Body of pancreas (tissue), 4 donors: Measurements from ENCODE around the gene ABCC6. TPM values are rescaled to one million over a fixed set of nuclear protein-coding genes. Genes with fewer than 3 reads are reported as not detected.

Experiments used
- ATAC-seq: fragments of 150-250 bp; one replicate; pipeline ENCODE4 v1.9.1; 2016
- DNase-seq, 4 donors: peaks; one replicate each; pipeline ENCODE4 v3.0.0-alpha.2; 2019
- H3K27ac ChIP-seq, 4 donors: fragments of 200-600 bp; sonication (generic); 1 replicate in 3 of 4; 2 replicates in 1 of 4; pipeline versions ENCODE4 v1.5.1 to v1.6.1; 2016 to 2019; ENCODE audit warnings: mild to moderate bottlenecking in 1 of 4, mixed read lengths in 1 of 4, moderate library complexity in 1 of 4
- H3K27me3 ChIP-seq, 2 donors: fragments of 200-600 bp; sonication (generic); one replicate each; pipeline ENCODE4 v1.6.0; 2016; ENCODE audit warnings: mild to moderate bottlenecking in 1 of 2
- H3K36me3 ChIP-seq, 2 donors: fragments of 200-600 bp; sonication (generic); replicated peaks in 1 of 2; 2 replicates each; pipeline ENCODE4 v1.5.1; 2016; ENCODE audit warnings: low read depth in 2 of 2; ENCODE audit not compliant: insufficient read depth in 1 of 2
- H3K4me1 ChIP-seq: fragments of 200-600 bp; sonication (generic); one replicate; pipeline ENCODE4 v1.6.0; 2016
- H3K4me3 ChIP-seq, 2 donors: fragments of 200-600 bp; sonication (generic); 1 replicate in 1 of 2; 2 replicates in 1 of 2; pipeline ENCODE4 v1.5.1; 2016 to 2019
- H3K9me3 ChIP-seq, 3 donors: fragments of 200-600 bp; sonication (generic); 1 replicate in 2 of 3; 2 replicates in 1 of 3; pipeline ENCODE4 v1.5.1; 2016
- CTCF ChIP-seq, 7 experiments: fragments of 450-650 bp in 4 of 7; fragments of 200-600 bp in 3 of 7; sonication (generic) in 3 of 7; IDR thresholded peaks; one replicate each; pipeline ENCODE4 v1.5.1; 2016 to 2019; ENCODE audit warnings: antibody characterized with exemption in 7 of 7
- POLR2A ChIP-seq, 3 donors: fragments of 450-650 bp; IDR thresholded peaks; one replicate each; pipeline ENCODE4 v1.6.1; 2016; ENCODE audit warnings: antibody characterized with exemption in 3 of 3, mild to moderate bottlenecking in 2 of 3
- WGBS, 2 donors: methylation state at CpG; one replicate each; pipeline ENCODE4 v1.1.5; 2017; 5-methylcytosine and 5-hydroxymethylcytosine counted together
- intact Hi-C: fragments of 100-400 bp; cut with DNase I; formaldehyde crosslinking; loops from one replicate; pipeline ENCODE4 v1.15.1; 2023
- total RNA-seq, 2 donors: library from RNA; depleted of rRNA; stranded (reverse); fragments of >200 nt; gene quantifications; one replicate each; pipeline ENCODE4 v1.1.0, GENCODE V29; 2016

The ABCC6 gene
- total RNA-seq, 2 donors from 2014 or later = 19.4 to 45.1 TPM

- no peak overlapping the region for H3K27ac ChIP-seq
- no peak overlapping the region for H3K4me3 ChIP-seq
- ATAC-seq (no peak), DNase-seq (no peak)
- H3K9me3 ChIP-seq = no peaks in the 10 kb centered on the region
- peaks cover 0 to 10% of the 10 kb centered on the region in 2 donors for H3K36me3 ChIP-seq
- H3K4me1 ChIP-seq = peaks cover 18% of the 10 kb centered on the region
- WGBS, 2 donors = 97% methylated on average over 15 of the region's 15 CpGs
- TF ChIP-seq CTCF (IDR thresholded peaks at IDR 0.05) (no peak), POLR2A (IDR thresholded peaks at IDR 0.05) (no peak)
- H3K27me3 ChIP-seq = no peaks in the 10 kb centered on the region
- intact Hi-C loops = no loop called here
These were observed 85.2 kb downstream of the ABCC6 start for GRCh38 chr16:16138034-16138635.

GRCh38 chr16:16137110-16137509, 86.2 kb downstream of the ABCC6 start:
- 74 to 83% methylated on average over 5 to 8 of the region's 8 CpGs for WGBS, 2 donors
- Histone ChIP-seq H3K9me3 (no peaks in the 10 kb centered on the region), H3K27ac (no peak overlapping the region), H3K27me3 (no peaks in the 10 kb centered on the region), H3K36me3 (peaks cover 0 to 10% of the 10 kb centered on the region in 2 donors), H3K4me1 (peaks cover 13% of the 10 kb centered on the region), H3K4me3 (no peak overlapping the region)
- intact Hi-C loops = no loop called here
- no peak for TF ChIP-seq CTCF (IDR thresholded peaks at IDR 0.05)
- no peak for TF ChIP-seq POLR2A (IDR thresholded peaks at IDR 0.05)
- DNase-seq = no peak
- no peak for ATAC-seq

GRCh38 chr16:16136588-16136987, 86.7 kb downstream of the ABCC6 start:
- WGBS, 2 donors = 97 to 98% methylated on average over 6 of the region's 6 CpGs

GRCh38 chr16:16133943-16134604, 89.2 kb downstream of the ABCC6 start:
- Histone ChIP-seq H3K27ac (no peak overlapping the region), H3K27me3 (no peaks in the 10 kb centered on the region), H3K4me3 (no peak overlapping the region), H3K9me3 (no peaks in the 10 kb centered on the region), H3K4me1 (no peaks in the 10 kb centered on the region), H3K36me3 (peaks cover 0 to 9% of the 10 kb centered on the region in 2 donors)
- TF ChIP-seq POLR2A (IDR thresholded peaks at IDR 0.05) (no peak), CTCF (IDR thresholded peaks at IDR 0.05) (no peak)
- 90 to 94% methylated on average over 19 to 21 of the region's 21 CpGs for WGBS, 2 donors
- ATAC-seq (no peak), DNase-seq (no peak)
- intact Hi-C loops = no loop called here

More at GRCh38 chr16:16136588-16136987, 86.7 kb downstream of the ABCC6 start:
- H3K4me1 ChIP-seq = peaks cover 8% of the 10 kb centered on the region
- no peak for DNase-seq
- H3K4me3 ChIP-seq = no peak overlapping the region
- H3K27me3 ChIP-seq = no peaks in the 10 kb centered on the region
- no peak for TF ChIP-seq CTCF (IDR thresholded peaks at IDR 0.05)
- TF ChIP-seq POLR2A (IDR thresholded peaks at IDR 0.05) = no peak
- H3K36me3 ChIP-seq = peaks cover 0 to 12% of the 10 kb centered on the region in 2 donors
- no peak overlapping the region for H3K27ac ChIP-seq
- no peak for ATAC-seq
- H3K9me3 ChIP-seq = no peaks in the 10 kb centered on the region
- intact Hi-C loops = no loop called here
